IPS-15b (cell line): ENCODE results near the gene CIT.

Experiments used
- H3K27me3 ChIP-seq: one replicate; pipeline ENCODE4 v1.6.1; 2013; ENCODE audit warnings: low read length; ENCODE audit not compliant: control insufficient read depth, insufficient read depth
- H3K36me3 ChIP-seq: one replicate; pipeline ENCODE4 v1.6.1; 2013; ENCODE audit warnings: low read length; ENCODE audit not compliant: control insufficient read depth, insufficient read depth
- H3K4me1 ChIP-seq: one replicate; pipeline ENCODE4 v1.6.1; 2013; ENCODE audit warnings: mild to moderate bottlenecking, low read length; ENCODE audit not compliant: control insufficient read depth, insufficient read depth
- H3K4me3 ChIP-seq: one replicate; pipeline ENCODE4 v1.5.1; 2013; ENCODE audit warnings: low read depth, low read length
- H3K9ac ChIP-seq: one replicate; pipeline ENCODE4 v1.6.1; 2013; ENCODE audit warnings: low read depth, mild to moderate bottlenecking, low read length
- H3K9me3 ChIP-seq: one replicate; pipeline ENCODE4 v1.6.1; 2013; ENCODE audit warnings: mild to moderate bottlenecking, low read length; ENCODE audit not compliant: control insufficient read depth, insufficient read depth

Gene CIT

DNA sequence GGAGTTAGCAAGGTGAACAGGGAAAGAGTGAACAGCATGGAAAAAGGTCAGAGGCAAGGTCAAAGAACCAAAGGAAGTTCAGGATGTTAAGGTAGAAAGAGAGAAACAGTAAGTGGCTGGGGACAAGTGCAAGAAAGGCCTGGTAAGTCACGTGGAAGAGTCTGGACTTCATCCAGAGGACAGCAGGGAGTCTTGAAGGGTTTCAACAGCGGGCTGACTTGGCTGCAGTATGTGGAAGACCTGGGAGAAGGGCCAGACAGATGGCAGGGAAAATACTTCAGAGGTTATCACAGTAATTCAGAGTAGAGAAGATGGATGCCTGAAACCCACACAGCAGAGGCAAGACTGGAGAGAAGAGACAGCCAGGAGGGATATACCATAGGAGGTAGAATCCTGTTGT lies 34.0 kb downstream of the CIT start:
- H3K9ac ChIP-seq = no peak overlapping the region
- H3K36me3 ChIP-seq = peaks cover 6% of the 10 kb centered on the region
- no peaks in the 10 kb centered on the region for H3K9me3 ChIP-seq
- H3K27me3 ChIP-seq = no peaks in the 10 kb centered on the region
- no peak overlapping the region for H3K4me3 ChIP-seq
- no peaks in the 10 kb centered on the region for H3K4me1 ChIP-seq

GRCh38 chr12:119842380-119842779 lies 34.7 kb downstream of the CIT start:
- Histone ChIP-seq H3K9me3 (no peaks in the 10 kb centered on the region), H3K27me3 (no peaks in the 10 kb centered on the region), H3K36me3 (peaks cover 6% of the 10 kb centered on the region), H3K9ac (no peak overlapping the region), H3K4me1 (no peaks in the 10 kb centered on the region), H3K4me3 (no peak overlapping the region)

- peaks cover 6% of the 10 kb centered on the region for H3K36me3 ChIP-seq
- no peak overlapping the region for H3K4me3 ChIP-seq
- H3K9ac ChIP-seq = no peak overlapping the region
- no peaks in the 10 kb centered on the region for H3K9me3 ChIP-seq
- H3K27me3 ChIP-seq = no peaks in the 10 kb centered on the region
- no peaks in the 10 kb centered on the region for H3K4me1 ChIP-seq
Observed at GRCh38 chr12:119841433-119842210, 35.5 kb downstream of the CIT start.

DNA sequence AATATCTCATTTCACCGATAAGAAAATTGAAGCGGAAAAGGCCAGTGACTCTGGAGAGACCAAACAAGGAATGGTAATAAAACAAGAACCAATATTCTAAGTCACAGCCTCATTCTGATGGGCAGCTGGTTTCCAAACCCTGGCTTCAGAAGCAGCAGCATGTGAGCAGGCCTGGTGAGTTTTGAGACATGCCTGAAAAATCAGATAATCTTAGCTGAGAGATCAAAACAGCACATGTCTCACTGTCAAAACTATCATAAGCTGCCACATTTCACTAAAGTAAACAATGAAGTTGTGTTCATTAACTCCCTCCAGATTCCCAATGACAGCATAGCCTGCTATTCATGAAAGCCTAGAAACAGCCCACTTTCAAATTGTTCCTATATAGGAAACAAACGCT lies 36.5 kb downstream of the CIT start:
- Histone ChIP-seq H3K36me3 (peaks cover 6% of the 10 kb centered on the region), H3K9me3 (no peaks in the 10 kb centered on the region), H3K27me3 (no peaks in the 10 kb centered on the region), H3K9ac (no peak overlapping the region), H3K4me1 (no peaks in the 10 kb centered on the region), H3K4me3 (no peak overlapping the region)

- Histone ChIP-seq H3K27me3 (no peaks in the 10 kb centered on the region), H3K9me3 (no peaks in the 10 kb centered on the region), H3K36me3 (peaks cover 6% of the 10 kb centered on the region), H3K4me3 (no peak overlapping the region), H3K9ac (no peak overlapping the region), H3K4me1 (no peaks in the 10 kb centered on the region)
Observed at GRCh38 chr12:119840168-119840567, 37.0 kb downstream of the CIT start.

DNA sequence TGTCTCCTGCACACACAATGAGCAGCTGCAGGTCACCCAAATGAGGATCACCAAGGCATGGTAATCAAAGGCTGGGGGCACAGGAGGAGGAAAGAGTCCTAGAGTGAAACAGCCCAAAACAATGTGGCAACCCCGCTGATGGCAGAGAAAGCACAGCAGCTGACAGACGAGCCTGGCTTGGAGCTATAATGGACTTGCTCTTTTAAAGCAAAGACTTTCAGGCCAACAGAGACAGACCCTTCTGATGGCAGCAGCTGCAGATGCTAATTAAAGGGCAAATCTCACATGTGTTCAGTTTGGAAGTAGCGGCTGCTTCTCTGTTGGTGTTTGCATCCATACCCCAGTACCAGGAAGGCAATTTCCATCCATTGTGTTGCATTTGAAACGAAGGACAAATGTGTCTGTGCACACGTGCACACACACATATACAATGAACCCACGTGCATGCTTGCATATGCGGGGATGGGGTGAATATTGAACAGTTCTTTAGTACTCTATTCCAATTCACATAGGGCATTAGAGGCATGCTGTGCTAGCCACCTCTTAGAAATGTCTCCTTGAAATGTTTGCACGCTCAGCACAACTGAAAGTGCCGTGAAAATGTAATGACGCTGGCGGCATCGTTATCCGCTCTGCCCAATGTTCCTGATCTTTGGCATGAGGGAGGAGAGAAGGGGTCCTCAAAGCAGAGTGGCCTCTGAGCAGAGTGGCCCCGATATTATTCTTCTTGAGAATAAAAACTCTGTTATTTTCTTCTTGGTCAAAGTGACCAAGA lies 38.1 kb downstream of the CIT start:
- Histone ChIP-seq H3K36me3 (peaks cover 4% of the 10 kb centered on the region), H3K4me1 (no peaks in the 10 kb centered on the region)

DNA sequence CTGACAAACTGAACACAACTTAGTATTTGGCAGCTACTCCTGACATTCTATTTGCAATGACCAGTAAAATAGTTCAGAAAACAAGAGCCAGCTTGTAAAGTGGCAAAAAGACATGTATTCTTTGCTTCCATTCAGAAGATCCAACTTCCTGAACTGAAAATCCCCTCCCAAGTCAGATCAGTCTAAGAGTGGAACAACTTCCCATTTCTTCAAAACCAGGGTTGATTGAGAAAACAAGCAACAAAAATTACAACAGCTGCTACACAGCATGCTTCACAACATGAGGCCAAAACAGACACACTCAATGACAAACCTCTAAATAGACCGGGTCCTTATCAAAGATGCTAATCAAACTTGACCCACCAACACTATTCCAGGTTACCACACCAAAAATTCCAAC lies 40.3 kb downstream of the CIT start:
- no peak overlapping the region for H3K4me3 ChIP-seq
- H3K27me3 ChIP-seq = no peaks in the 10 kb centered on the region
- H3K4me1 ChIP-seq = no peaks in the 10 kb centered on the region
- peaks cover 4% of the 10 kb centered on the region for H3K36me3 ChIP-seq
- H3K9me3 ChIP-seq = no peaks in the 10 kb centered on the region
- no peak overlapping the region for H3K9ac ChIP-seq

More for the DNA sequence above, 38.1 kb downstream of the CIT start:
- Histone ChIP-seq H3K9ac (no peak overlapping the region), H3K4me3 (no peak overlapping the region), H3K9me3 (no peaks in the 10 kb centered on the region), H3K27me3 (no peaks in the 10 kb centered on the region)

- Histone ChIP-seq H3K36me3 (no peaks in the 10 kb centered on the region), H3K4me3 (no peak overlapping the region), H3K9ac (no peak overlapping the region), H3K4me1 (no peaks in the 10 kb centered on the region), H3K9me3 (no peaks in the 10 kb centered on the region), H3K27me3 (no peaks in the 10 kb centered on the region)
Observed at GRCh38 chr12:119835068-119835467, 42.1 kb downstream of the CIT start.

- Histone ChIP-seq H3K27me3 (no peaks in the 10 kb centered on the region), H3K4me3 (no peak overlapping the region), H3K9me3 (no peaks in the 10 kb centered on the region), H3K4me1 (no peaks in the 10 kb centered on the region), H3K9ac (no peak overlapping the region), H3K36me3 (peaks cover 5% of the 10 kb centered on the region)
Observed at GRCh38 chr12:119829439-119829838, 47.7 kb downstream of the CIT start.

- no peaks in the 10 kb centered on the region for H3K4me1 ChIP-seq
- no peak overlapping the region for H3K9ac ChIP-seq
- H3K36me3 ChIP-seq = peaks cover 5% of the 10 kb centered on the region
- no peaks in the 10 kb centered on the region for H3K9me3 ChIP-seq
- H3K27me3 ChIP-seq = no peaks in the 10 kb centered on the region
- no peak overlapping the region for H3K4me3 ChIP-seq
Observed at GRCh38 chr12:119828300-119828699, 48.8 kb downstream of the CIT start.

GRCh38 chr12:119827760-119828159 lies 49.4 kb downstream of the CIT start:
- H3K9ac ChIP-seq = no peak overlapping the region
- no peaks in the 10 kb centered on the region for H3K4me1 ChIP-seq
- no peaks in the 10 kb centered on the region for H3K27me3 ChIP-seq
- peaks cover 5% of the 10 kb centered on the region for H3K36me3 ChIP-seq
- H3K4me3 ChIP-seq = no peak overlapping the region
- no peaks in the 10 kb centered on the region for H3K9me3 ChIP-seq
